Trophoblast cell (in vitro differentiated cells and primary cell): ENCODE data around the gene FAM83F.
A peak's percentile ranks its signal among the peaks of the same experiment; 100 is the strongest.

Source experiments
- DNase-seq, 2 donors: peaks; one replicate each; pipeline ENCODE4 v3.0.0-alpha.2; 2016
- H2AFZ ChIP-seq: 2 replicates; pipeline ENCODE4 v1.6.1; 2013; ENCODE audit warnings: low read length, moderate library complexity, mild to moderate bottlenecking; ENCODE audit not compliant: insufficient read depth, poor library complexity
- H2AK5ac ChIP-seq: 2 replicates; pipeline ENCODE4 v1.6.1; 2013; ENCODE audit warnings: mild to moderate bottlenecking, low read length
- H2BK120ac ChIP-seq: 2 replicates; pipeline ENCODE4 v1.6.1; 2013; ENCODE audit warnings: low read length, mild to moderate bottlenecking, moderate library complexity; ENCODE audit not compliant: insufficient read depth, poor library complexity
- H2BK12ac ChIP-seq: 2 replicates; pipeline ENCODE4 v1.6.1; 2013; ENCODE audit warnings: mild to moderate bottlenecking, low read length, moderate library complexity
- H2BK5ac ChIP-seq: 2 replicates; pipeline ENCODE4 v1.6.1; 2013; ENCODE audit warnings: low read length, low read depth, moderate library complexity, mild to moderate bottlenecking; ENCODE audit not compliant: poor library complexity
- H3K14ac ChIP-seq: 2 replicates; pipeline ENCODE4 v1.6.1; 2013; ENCODE audit warnings: mild to moderate bottlenecking, low read length
- H3K18ac ChIP-seq: 2 replicates; pipeline ENCODE4 v1.6.1; 2013; ENCODE audit warnings: mild to moderate bottlenecking, low read length
- H3K23ac ChIP-seq: 2 replicates; pipeline ENCODE4 v1.6.1; 2013; ENCODE audit warnings: low read length
- H3K27ac ChIP-seq: 2 replicates; pipeline ENCODE4 v1.5.1; 2013; ENCODE audit warnings: low read depth, mild to moderate bottlenecking, inconsistent platforms, low read length, moderate library complexity
- H3K27me3 ChIP-seq: 2 replicates; pipeline ENCODE4 v1.6.1; 2013; ENCODE audit warnings: inconsistent platforms, mild to moderate bottlenecking, low read length, moderate library complexity; ENCODE audit not compliant: insufficient read depth
- H3K36me3 ChIP-seq, 2 experiments: 1 replicate in 1 of 2; 2 replicates in 1 of 2; pipeline ENCODE4 v1.6.1; 2013; ENCODE audit warnings: low read length in 2 of 2, mild to moderate bottlenecking in 2 of 2, moderate library complexity in 1 of 2; ENCODE audit not compliant: insufficient read depth in 2 of 2, control insufficient read depth in 1 of 2
- H3K4ac ChIP-seq: 2 replicates; pipeline ENCODE4 v1.6.1; 2013; ENCODE audit warnings: low read depth, mild to moderate bottlenecking, low read length, moderate library complexity
- H3K4me1 ChIP-seq, 2 experiments: 1 replicate in 1 of 2; 2 replicates in 1 of 2; pipeline ENCODE4 v1.6.1; 2013; ENCODE audit warnings: low read length in 2 of 2, mild to moderate bottlenecking in 2 of 2, moderate library complexity in 1 of 2; ENCODE audit not compliant: insufficient read depth in 2 of 2, control insufficient read depth in 1 of 2
- H3K4me2 ChIP-seq: 2 replicates; pipeline ENCODE4 v1.6.1; 2013; ENCODE audit warnings: inconsistent platforms, mild to moderate bottlenecking, low read length, moderate library complexity
- H3K4me3 ChIP-seq: 2 replicates; pipeline ENCODE4 v1.5.1; 2013; ENCODE audit warnings: mild to moderate bottlenecking, low read depth, low read length, inconsistent platforms
- H3K79me1 ChIP-seq: one replicate; pipeline ENCODE4 v1.6.1; 2013; ENCODE audit warnings: low read length
- H3K79me2 ChIP-seq: 2 replicates; pipeline ENCODE4 v1.6.1; 2013; ENCODE audit warnings: low read length, mild to moderate bottlenecking; ENCODE audit not compliant: control insufficient read depth, insufficient read depth, poor library complexity
- H3K9ac ChIP-seq: 2 replicates; pipeline ENCODE4 v1.6.1; 2013; ENCODE audit warnings: mild to moderate bottlenecking, low read length
- H3K9me3 ChIP-seq: 2 replicates; pipeline ENCODE4 v1.6.1; 2013; ENCODE audit warnings: low read depth, mild to moderate bottlenecking, control low read depth, inconsistent platforms, low read length; ENCODE audit not compliant: insufficient read depth
- H4K12ac ChIP-seq: 2 replicates; pipeline ENCODE4 v1.6.1; 2013; ENCODE audit warnings: low read depth, mild to moderate bottlenecking, low read length, moderate library complexity
- H4K8ac ChIP-seq: 2 replicates; pipeline ENCODE4 v1.6.1; 2013; ENCODE audit warnings: low read depth, mild to moderate bottlenecking, low read length, moderate library complexity
- H4K91ac ChIP-seq: one replicate; pipeline ENCODE4 v1.6.1; 2013; ENCODE audit warnings: low read depth, mild to moderate bottlenecking, low read length, moderate library complexity
- WGBS: extraction: QIAGEN DNeasy Blood & Tissue Kit; methylation state at CpG from one replicate; pipeline ENCODE4 v1.1.7; 2013; ENCODE audit warnings: missing lambda C conversion rate; ENCODE audit not compliant: insufficient read length, insufficient coverage; ENCODE audit errors: extremely low coverage; 5-methylcytosine and 5-hydroxymethylcytosine counted together

Gene FAM83F

DNA sequence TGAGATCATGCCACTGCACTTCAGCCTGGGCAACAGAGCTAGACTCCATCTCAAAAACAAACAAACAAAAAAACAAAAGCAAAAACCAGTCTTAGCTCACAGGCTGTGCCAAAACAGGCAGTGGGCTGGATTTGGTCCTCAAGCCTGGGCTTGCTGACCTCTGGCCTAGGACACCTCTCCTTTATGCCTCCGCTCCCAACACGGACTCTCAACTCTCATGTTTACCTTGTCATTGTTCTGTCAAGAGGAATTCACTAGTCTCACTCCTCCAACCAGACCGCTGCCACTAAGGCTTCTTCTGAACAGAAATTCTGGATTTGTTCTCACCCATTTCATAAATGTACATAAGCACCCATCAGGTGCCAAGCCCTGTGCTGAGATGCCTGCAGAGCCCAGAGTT lies 42.6 kb downstream of the FAM83F start:
- Histone ChIP-seq H3K4me2 (no peak overlapping the region), H3K9me3 (no peaks in the 10 kb centered on the region), H3K4me1 (no peaks in the 10 kb centered on the region), H2AFZ (no peak overlapping the region), H4K12ac (no peak overlapping the region), H2BK12ac (no peak overlapping the region), H3K4me3 (no peak overlapping the region), H4K91ac (no peak overlapping the region), H4K8ac (no peak overlapping the region), H3K23ac (no peak overlapping the region), H2BK5ac (no peak overlapping the region), H3K36me3 (no peaks in the 10 kb centered on the region), H2BK120ac (no peak overlapping the region), H3K14ac (no peak overlapping the region), H2AK5ac (no peak overlapping the region), H3K18ac (no peak overlapping the region), H3K79me1 (no peaks in the 10 kb centered on the region), H3K4ac (no peak overlapping the region), H3K9ac (no peak overlapping the region), H3K27me3 (peaks cover 1% of the 10 kb centered on the region), H3K79me2 (no peaks in the 10 kb centered on the region), H3K27ac (no peak overlapping the region)
- no peak for DNase-seq
- WGBS, result no CpG with 5 or more reads among the region's 3 CpGs

DNA sequence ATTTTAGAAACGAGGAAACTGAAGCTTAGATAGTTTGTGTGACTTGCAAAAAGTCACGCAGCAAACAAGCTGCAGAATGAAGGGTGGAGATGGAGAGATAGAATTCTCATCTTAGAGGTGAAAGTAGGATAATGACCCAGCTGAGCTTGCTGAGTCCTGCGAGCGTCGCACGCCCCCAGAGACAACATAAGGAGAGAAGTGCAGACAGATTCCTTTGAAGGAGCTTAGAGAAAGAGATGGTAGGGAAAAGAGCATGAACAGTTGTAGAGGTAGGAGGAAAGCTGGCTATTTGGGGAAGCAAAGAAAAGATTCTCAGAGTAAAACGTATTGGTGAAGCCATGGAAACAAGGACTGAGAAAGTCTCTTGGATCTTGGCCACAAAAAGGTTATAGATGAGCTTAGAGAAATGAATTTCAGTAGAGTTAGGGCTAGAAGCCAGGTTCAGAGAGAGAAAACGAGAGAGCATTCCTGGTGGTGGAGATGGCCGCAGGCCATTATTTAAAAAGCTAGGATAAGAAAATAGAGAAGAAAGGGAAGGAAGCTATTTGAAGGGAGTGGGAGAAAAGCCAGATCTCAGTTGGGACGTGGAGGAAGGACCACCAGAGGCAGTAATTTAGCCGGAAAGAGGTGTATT lies 44.8 kb downstream of the FAM83F start:
- Histone ChIP-seq H3K14ac (no peak overlapping the region), H4K12ac (no peak overlapping the region), H3K27me3 (peaks cover 1% of the 10 kb centered on the region), H3K79me1 (no peaks in the 10 kb centered on the region), H2BK5ac (no peak overlapping the region), H3K79me2 (no peaks in the 10 kb centered on the region), H2AK5ac (no peak overlapping the region), H3K36me3 (no peaks in the 10 kb centered on the region), H3K18ac (no peak overlapping the region), H2AFZ (no peak overlapping the region), H2BK120ac (no peak overlapping the region), H3K27ac (no peak overlapping the region), H3K4me1 (no peaks in the 10 kb centered on the region), H3K23ac (no peak overlapping the region), H3K9ac (no peak overlapping the region), H4K91ac (no peak overlapping the region), H3K4me3 (no peak overlapping the region), H3K4me2 (no peak overlapping the region), H3K4ac (no peak overlapping the region), H2BK12ac (no peak overlapping the region), H3K9me3 (no peaks in the 10 kb centered on the region), H4K8ac (no peak overlapping the region)
- WGBS, result no CpG with 5 or more reads among the region's 11 CpGs
- no peak for DNase-seq

DNA sequence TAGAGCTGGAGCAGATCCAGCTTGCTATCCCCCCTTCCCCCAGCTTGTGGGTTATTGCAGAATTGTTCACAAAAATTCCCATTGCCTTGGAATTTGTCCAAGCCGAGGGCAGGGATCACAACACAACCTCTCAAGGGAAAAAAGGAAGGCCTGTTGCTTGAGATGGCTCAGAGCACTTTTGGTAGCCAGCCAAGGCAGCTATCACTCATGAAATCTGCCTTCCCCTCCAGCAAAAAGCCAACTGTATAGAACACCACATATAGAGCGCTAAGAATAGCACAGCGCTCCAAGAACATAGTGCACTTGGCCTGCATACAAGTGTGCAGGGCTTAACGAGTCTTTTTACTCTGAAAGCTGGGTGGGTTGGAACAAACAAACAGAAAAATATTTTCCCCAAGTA lies 46.2 kb downstream of the FAM83F start:
- no peak overlapping the region for H3K27ac ChIP-seq
- H3K4me3 ChIP-seq, result no peak overlapping the region
- no peak overlapping the region for H4K91ac ChIP-seq
- no peak overlapping the region for H2BK120ac ChIP-seq
- H3K4me1 ChIP-seq, result peaks cover 0 to 3% of the 10 kb centered on the region in 2 experiments
- no CpG with 5 or more reads among the region's 4 CpGs for WGBS
- H3K79me1 ChIP-seq, result no peaks in the 10 kb centered on the region
- no peak overlapping the region for H3K14ac ChIP-seq
- peaks cover 2% of the 10 kb centered on the region for H3K79me2 ChIP-seq
- peak in 1 of 2 donors; percentile 12 for DNase-seq
- H4K8ac ChIP-seq, result no peak overlapping the region
- H3K4me2 ChIP-seq, result no peak overlapping the region
- H2BK5ac ChIP-seq, result no peak overlapping the region
- no peaks in the 10 kb centered on the region for H3K36me3 ChIP-seq
- H3K4ac ChIP-seq, result no peak overlapping the region
- no peak overlapping the region for H3K18ac ChIP-seq
- H2AFZ ChIP-seq, result no peak overlapping the region
- peaks cover 1% of the 10 kb centered on the region for H3K27me3 ChIP-seq
- no peak overlapping the region for H3K23ac ChIP-seq
- no peak overlapping the region for H2BK12ac ChIP-seq
- no peak overlapping the region for H3K9ac ChIP-seq
- H4K12ac ChIP-seq, result no peak overlapping the region
- no peak overlapping the region for H2AK5ac ChIP-seq
- no peaks in the 10 kb centered on the region for H3K9me3 ChIP-seq

DNA sequence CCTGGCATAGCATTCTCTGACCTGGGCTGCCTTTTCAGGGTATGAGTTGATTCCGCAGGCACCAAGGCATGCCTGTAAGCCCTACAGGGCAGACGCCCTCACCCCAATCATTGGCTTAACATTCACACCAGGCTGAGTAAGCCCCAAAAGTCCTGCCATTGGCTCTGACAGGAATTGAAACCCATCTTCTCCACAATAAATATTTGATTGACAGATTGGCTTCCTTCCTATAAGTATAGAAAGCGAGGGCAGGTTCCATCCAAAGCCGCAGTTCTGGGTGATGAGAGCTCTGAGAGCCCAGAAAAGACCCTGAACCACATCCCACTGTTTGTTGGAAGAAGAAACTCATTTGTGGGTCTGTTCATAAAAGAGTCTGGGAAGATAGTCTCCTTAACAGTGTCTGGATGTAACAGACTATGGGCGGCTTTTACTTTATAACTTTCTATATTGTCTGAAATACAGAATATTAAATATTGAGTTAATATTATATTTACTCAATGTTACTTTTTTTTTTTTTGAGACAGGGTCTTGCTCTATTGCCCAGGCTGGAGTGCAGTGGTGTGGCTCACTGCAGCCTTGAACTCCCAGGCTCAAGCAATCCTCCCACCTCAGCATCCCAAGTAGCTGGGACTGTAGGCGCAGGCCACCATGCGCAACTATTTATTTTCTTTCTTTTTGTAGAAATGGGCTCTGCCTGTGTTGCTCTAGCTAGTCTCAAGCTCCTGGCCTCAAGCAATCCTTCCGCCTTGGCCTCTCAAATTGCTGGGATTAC lies 46.8 kb downstream of the FAM83F start:
- Histone ChIP-seq H3K79me1 (no peaks in the 10 kb centered on the region), H3K27ac (no peak overlapping the region), H3K18ac (no peak overlapping the region), H2BK12ac (no peak overlapping the region), H3K4me2 (no peak overlapping the region), H2BK120ac (no peak overlapping the region), H3K14ac (no peak overlapping the region), H3K4me1 (peaks cover 0 to 3% of the 10 kb centered on the region in 2 experiments), H4K8ac (no peak overlapping the region), H2AFZ (no peak overlapping the region), H3K9me3 (no peaks in the 10 kb centered on the region), H4K91ac (no peak overlapping the region), H3K27me3 (peaks cover 1% of the 10 kb centered on the region), H3K23ac (no peak overlapping the region), H3K36me3 (no peaks in the 10 kb centered on the region), H2AK5ac (no peak overlapping the region), H4K12ac (no peak overlapping the region), H3K4ac (no peak overlapping the region), H3K79me2 (peaks cover 2% of the 10 kb centered on the region), H3K9ac (no peak overlapping the region), H2BK5ac (no peak overlapping the region), H3K4me3 (no peak overlapping the region)
- no peak for DNase-seq
- no CpG with 5 or more reads among the region's 8 CpGs for WGBS
